GM12872 (cell line): ENCODE data around the gene QPCT.

Source experiments
- TF ChIP-seq, protein P1 (sequence below): IDR thresholded peaks from 3 replicates; pipeline ENCODE4 v1.5.1; 2011; ENCODE audit warnings: low read depth, mild to moderate bottlenecking, low read length, moderate library complexity; ENCODE audit not compliant: insufficient read depth

Gene QPCT

GRCh38 chr2:37372000-37372399 is 27.6 kb downstream of the QPCT start:
- TF ChIP-seq, protein P1, sequence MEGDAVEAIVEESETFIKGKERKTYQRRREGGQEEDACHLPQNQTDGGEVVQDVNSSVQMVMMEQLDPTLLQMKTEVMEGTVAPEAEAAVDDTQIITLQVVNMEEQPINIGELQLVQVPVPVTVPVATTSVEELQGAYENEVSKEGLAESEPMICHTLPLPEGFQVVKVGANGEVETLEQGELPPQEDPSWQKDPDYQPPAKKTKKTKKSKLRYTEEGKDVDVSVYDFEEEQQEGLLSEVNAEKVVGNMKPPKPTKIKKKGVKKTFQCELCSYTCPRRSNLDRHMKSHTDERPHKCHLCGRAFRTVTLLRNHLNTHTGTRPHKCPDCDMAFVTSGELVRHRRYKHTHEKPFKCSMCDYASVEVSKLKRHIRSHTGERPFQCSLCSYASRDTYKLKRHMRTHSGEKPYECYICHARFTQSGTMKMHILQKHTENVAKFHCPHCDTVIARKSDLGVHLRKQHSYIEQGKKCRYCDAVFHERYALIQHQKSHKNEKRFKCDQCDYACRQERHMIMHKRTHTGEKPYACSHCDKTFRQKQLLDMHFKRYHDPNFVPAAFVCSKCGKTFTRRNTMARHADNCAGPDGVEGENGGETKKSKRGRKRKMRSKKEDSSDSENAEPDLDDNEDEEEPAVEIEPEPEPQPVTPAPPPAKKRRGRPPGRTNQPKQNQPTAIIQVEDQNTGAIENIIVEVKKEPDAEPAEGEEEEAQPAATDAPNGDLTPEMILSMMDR, result no peak

GRCh38 chr2:37375741-37376288 is 31.4 kb downstream of the QPCT start:
- TF ChIP-seq, protein P1, result no peak

- TF ChIP-seq, protein P1, result 0 out of 3 replicates have a peak, but pooled peaks have one; percentile 3
Measured at GRCh38 chr2:37376421-37377186, 32.2 kb downstream of the QPCT start.

GRCh38 chr2:37377187-37377532 is 32.7 kb downstream of the QPCT start:
- TF ChIP-seq, protein P1, result no peak

DNA sequence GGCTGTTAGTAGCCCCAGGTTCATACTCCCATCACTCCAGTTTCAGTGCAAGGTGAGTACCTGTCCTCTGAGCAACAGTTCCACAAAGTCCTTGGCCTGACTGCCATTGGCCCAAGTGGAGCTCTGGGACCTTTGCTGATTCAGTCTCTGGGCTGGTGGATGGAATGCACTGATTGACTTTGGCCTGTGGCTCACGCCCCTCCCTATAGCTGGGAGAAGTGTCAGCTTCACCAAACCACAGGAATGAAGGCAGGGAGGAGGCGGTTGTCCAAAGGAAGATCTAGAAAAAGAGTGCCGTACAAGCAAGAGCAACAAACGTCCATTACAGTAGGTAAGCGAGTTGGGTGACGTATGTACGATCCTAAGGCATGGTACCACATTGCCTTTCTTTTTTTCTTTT is 34.0 kb downstream of the QPCT start:
- TF ChIP-seq, protein P1, result no peak

DNA sequence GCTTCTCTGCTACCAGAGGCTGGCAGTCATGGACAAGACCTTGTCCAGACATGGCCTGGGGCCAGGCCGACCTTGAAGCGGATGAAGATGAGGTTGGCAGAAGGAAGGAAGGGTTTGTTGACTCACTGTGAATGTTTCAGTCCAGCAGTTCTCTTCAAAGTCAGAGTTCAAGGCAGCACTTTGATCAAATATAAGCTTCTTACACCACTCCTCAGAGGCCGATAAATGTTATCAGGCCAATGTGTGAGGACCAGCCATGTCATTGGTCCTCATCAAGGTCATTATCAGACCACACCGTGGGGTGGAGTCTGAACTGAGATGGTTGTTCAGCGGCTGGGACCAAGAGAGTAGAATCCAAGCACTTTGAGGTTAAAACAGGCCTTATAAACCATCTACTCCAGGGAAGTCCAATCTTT is 35.5 kb downstream of the QPCT start:
- TF ChIP-seq, protein P1, result no peak

- TF ChIP-seq, protein P1, result no peak
Measured at GRCh38 chr2:37387148-37387835, 42.9 kb downstream of the QPCT start.
